GM12878 (cell line): ENCODE measurements around the gene ZNF695. TPM values are rescaled to one million over a fixed set of nuclear protein-coding genes. Genes with fewer than 3 reads are reported as not detected.

Experiments
- ATAC-seq: fragments of 200-7000 bp; cut with Tn5 transposase; 3 replicates; pipeline ENCODE4 v1.9.1; 2020; ENCODE audit warnings: mild to moderate bottlenecking, moderate library complexity
- BruUV-seq: library from RNA; stranded (reverse); fragments of 400-500 nt; replicated peaks from 2 replicates; lab custom pipeline; 2021; lab: Mats Ljungman, UMichigan
- CTCF ChIA-PET: fragments of 300-600 bp; sonication (Branson Sonifier 250); formaldehyde crosslinking; extraction: SDS; loops from one replicate; lab custom pipeline; 2021; ENCODE audit warnings: inconsistent platforms; lab: Yijun Ruan, JAX
- POLR2A ChIA-PET: fragments of 350-600 bp; formaldehyde crosslinking; extraction: SDS; loops from one replicate; lab custom pipeline; 2021; ENCODE audit warnings: inconsistent platforms; lab: Charles Lee
- RAD21 ChIA-PET: fragments of 300-600 bp; sonication (Branson Sonifier 250); formaldehyde crosslinking; loops from one replicate; lab custom pipeline; 2023; ENCODE audit warnings: antibody characterized with exemption; ENCODE audit not compliant: unreplicated experiment; lab: Charles Lee
- SMC1A ChIA-PET: fragments of 300-600 bp; sonication (Branson Sonifier 250); formaldehyde crosslinking; loops from one replicate; lab custom pipeline; 2023; ENCODE audit not compliant: unreplicated experiment, uncharacterized antibody; lab: Charles Lee
- DNase-seq: peaks from one replicate; pipeline ENCODE4 v3.0.0-alpha.2; 2011; ENCODE audit warnings: low read depth, low spot score
- FAIRE-seq: peaks from 3 replicates; lab custom pipeline; 2011; peaks lifted over from hg19 to GRCh38; lab: Jason Lieb, UNC
- H2AFZ ChIP-seq: 2 replicates; pipeline ENCODE4 v1.6.0; 2011; ENCODE audit warnings: low read depth, low read length, control low read depth; ENCODE audit not compliant: control insufficient read depth
- H3K27ac ChIP-seq: 2 replicates; pipeline ENCODE4 v1.5.1; 2011; ENCODE audit warnings: control low read depth; ENCODE audit not compliant: control insufficient read depth, insufficient read depth
- H3K27me3 ChIP-seq, 2 experiments: replicated peaks in 1 of 2; 2 replicates each; pipeline versions ENCODE4 v1.6.0 to v1.6.1; 2011; ENCODE audit warnings: low read length in 1 of 2; ENCODE audit not compliant: control insufficient read depth in 2 of 2, insufficient read depth in 2 of 2
- H3K36me3 ChIP-seq, 2 experiments: 2 replicates each; pipeline ENCODE4 v1.5.1; 2011; ENCODE audit warnings: low read length in 1 of 2; ENCODE audit not compliant: control insufficient read depth in 2 of 2, insufficient read depth in 2 of 2
- H3K4me1 ChIP-seq: 2 replicates; pipeline ENCODE4 v1.6.1; 2011; ENCODE audit warnings: mild to moderate bottlenecking, low read length, moderate library complexity, mixed read lengths; ENCODE audit not compliant: control insufficient read depth, insufficient read depth
- H3K4me2 ChIP-seq: 2 replicates; pipeline ENCODE4 v1.6.0; 2011; ENCODE audit warnings: control low read depth; ENCODE audit not compliant: control insufficient read depth, insufficient read depth
- H3K4me3 ChIP-seq: fragments of 200-600 bp; sonication (generic); 2 replicates; pipeline ENCODE4 v1.5.1; 2016
- H3K79me2 ChIP-seq: 2 replicates; pipeline ENCODE4 v1.6.0; 2011; ENCODE audit warnings: low read length; ENCODE audit not compliant: control insufficient read depth, insufficient read depth
- H3K9ac ChIP-seq: 2 replicates; pipeline ENCODE4 v1.8.0; 2011; ENCODE audit warnings: low read length, control low read depth, mixed read lengths; ENCODE audit not compliant: control insufficient read depth, insufficient read depth
- H3K9me3 ChIP-seq: replicated peaks from 3 replicates; pipeline ENCODE4 v1.5.1; 2011; ENCODE audit warnings: mild to moderate bottlenecking, low read length; ENCODE audit not compliant: control insufficient read depth, insufficient read depth
- H4K20me1 ChIP-seq: 2 replicates; pipeline ENCODE4 v1.6.0; 2011; ENCODE audit not compliant: control insufficient read depth, insufficient read depth
- ATF2 ChIP-seq: IDR thresholded peaks from 2 replicates; pipeline ENCODE4 v1.6.1; 2012; ENCODE audit warnings: low read length, inconsistent platforms
- BMI1 ChIP-seq: fragments of 450-650 bp; IDR thresholded peaks from 2 replicates; pipeline ENCODE4 v1.6.1; 2016; ENCODE audit warnings: mild to moderate bottlenecking, moderate library complexity, borderline replicate concordance
- BRCA1 ChIP-seq: IDR thresholded peaks from 2 replicates; pipeline ENCODE4 v1.6.1; 2011; ENCODE audit warnings: low read depth, low read length, improper control_type of control experiment
- CHD4 ChIP-seq: fragments of 200-600 bp; sonication (generic); IDR thresholded peaks from 2 replicates; pipeline ENCODE4 v1.6.1; 2016; ENCODE audit warnings: mild to moderate bottlenecking
- ESRRA ChIP-seq: IDR thresholded peaks from 2 replicates; pipeline ENCODE4 v1.6.1; 2012; ENCODE audit warnings: mild to moderate bottlenecking, low read length, improper control_type of control experiment
- HDAC2 ChIP-seq: fragments of 200-600 bp; sonication (generic); IDR thresholded peaks from 2 replicates; pipeline ENCODE4 v1.6.1; 2017
- MTA3 ChIP-seq: IDR thresholded peaks from 2 replicates; pipeline ENCODE4 v1.6.1; 2012; ENCODE audit warnings: low read length, inconsistent platforms, borderline replicate concordance
- SMAD5 ChIP-seq: IDR thresholded peaks from 2 replicates; pipeline ENCODE4 v1.6.1; 2016; ENCODE audit warnings: antibody characterized with exemption, low read depth
- SREBF2 ChIP-seq: IDR thresholded peaks from 2 replicates; pipeline ENCODE4 v1.6.1; 2012; ENCODE audit warnings: mild to moderate bottlenecking, low read length
- TARDBP ChIP-seq: IDR thresholded peaks from 2 replicates; pipeline ENCODE4 v1.6.1; 2016; ENCODE audit warnings: borderline replicate concordance
- ZBTB33 ChIP-seq: fragments of 450-650 bp; IDR thresholded peaks from 2 replicates; pipeline ENCODE4 v1.6.1; 2017; ENCODE audit warnings: mild to moderate bottlenecking
- whole genome bisulfite sequencing: methylation state at CpG from one replicate; pipeline ENCODE4 v1.1.6; 2016; ENCODE audit warnings: low lambda C conversion rate; ENCODE audit not compliant: insufficient replicate concordance, insufficient coverage; ENCODE audit errors: missing lambda C conversion rate; 5-methylcytosine and 5-hydroxymethylcytosine counted together
- in situ Hi-C: fragments of 300-500 bp; cut with MboI; formaldehyde crosslinking; loops from 9 replicates; pipeline ENCODE4 v1.14.3; 2018; ENCODE audit warnings: mixed read lengths
- intact Hi-C: fragments of 100-400 bp; cut with micrococcal nuclease; formaldehyde crosslinking; loops from one replicate; pipeline ENCODE4 v1.14.2; 2022; ENCODE audit not compliant: unreplicated experiment
- polyA plus RNA-seq, 11 experiments: library from polyadenylated mRNA; depleted of rRNA in 4 of 11; unstranded in 6 of 11; stranded (reverse) in 5 of 11; fragments of >200 nt; fragmentation: Nextera tagmentation in 4 of 11; fragmentation: Illumina TruSeq in 1 of 11; extraction: Ambion mirVana in 4 of 11; extraction: Trizol in 1 of 11; gene quantifications; 1 replicate in 1 of 11; 2 replicates in 10 of 11; pipeline versions ENCODE4 v1.2.1 to v1.2.3, GENCODE V29; 2011 to 2016; ENCODE audit warnings: inconsistent platforms in 2 of 11, missing spikeins in 2 of 11, low read depth in 1 of 11
- total RNA-seq, 4 experiments: library from RNA; depleted of rRNA in 3 of 4; stranded (reverse); fragments of >200 nt in 3 of 4; fragmentation: Illumina TruSeq in 1 of 4; extraction: Trizol in 1 of 4; gene quantifications; 2 replicates each; pipeline versions ENCODE4 v1.2.1 to v1.2.3, GENCODE V29; 2013 to 2021
- TF ChIP-seq, protein P1 (sequence below): fragments of 450-650 bp; IDR thresholded peaks from 2 replicates; pipeline ENCODE4 v1.6.1; 2018; ENCODE audit warnings: borderline replicate concordance, mild to moderate bottlenecking; ENCODE audit not compliant: partially characterized antibody
- TF ChIP-seq, protein P2 (sequence below): IDR thresholded peaks from 2 replicates; pipeline ENCODE4 v1.6.1; 2012; ENCODE audit warnings: mild to moderate bottlenecking, low read depth, low read length

ZNF695 gene
- total and polyA plus RNA-seq, 10 of the 15 experiments (the other 5 are each of a cell fraction or from before 2014, with no cell fraction given) = 0.04 to 1.8 (median 1.2) TPM

DNA sequence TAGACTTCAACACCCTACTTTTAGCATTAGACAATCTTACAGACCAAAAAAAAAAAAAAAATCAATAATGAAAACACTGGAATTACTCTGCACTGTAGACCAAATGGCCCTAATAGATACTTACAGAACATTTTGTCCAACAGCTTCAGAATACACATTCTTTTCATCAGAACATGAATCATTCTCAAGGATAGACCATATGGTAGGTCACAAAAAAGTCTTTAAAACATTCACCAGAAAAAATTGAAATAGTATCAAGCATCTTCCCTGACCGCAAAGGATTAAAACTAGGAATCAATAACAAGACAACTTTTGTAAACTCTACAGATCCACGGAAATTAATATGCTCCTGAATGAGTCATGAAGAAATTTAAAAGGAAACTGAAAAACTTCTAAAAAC, 48.2 kb upstream of the ZNF695 start (continued):
- TF ChIP-seq, protein P1, sequence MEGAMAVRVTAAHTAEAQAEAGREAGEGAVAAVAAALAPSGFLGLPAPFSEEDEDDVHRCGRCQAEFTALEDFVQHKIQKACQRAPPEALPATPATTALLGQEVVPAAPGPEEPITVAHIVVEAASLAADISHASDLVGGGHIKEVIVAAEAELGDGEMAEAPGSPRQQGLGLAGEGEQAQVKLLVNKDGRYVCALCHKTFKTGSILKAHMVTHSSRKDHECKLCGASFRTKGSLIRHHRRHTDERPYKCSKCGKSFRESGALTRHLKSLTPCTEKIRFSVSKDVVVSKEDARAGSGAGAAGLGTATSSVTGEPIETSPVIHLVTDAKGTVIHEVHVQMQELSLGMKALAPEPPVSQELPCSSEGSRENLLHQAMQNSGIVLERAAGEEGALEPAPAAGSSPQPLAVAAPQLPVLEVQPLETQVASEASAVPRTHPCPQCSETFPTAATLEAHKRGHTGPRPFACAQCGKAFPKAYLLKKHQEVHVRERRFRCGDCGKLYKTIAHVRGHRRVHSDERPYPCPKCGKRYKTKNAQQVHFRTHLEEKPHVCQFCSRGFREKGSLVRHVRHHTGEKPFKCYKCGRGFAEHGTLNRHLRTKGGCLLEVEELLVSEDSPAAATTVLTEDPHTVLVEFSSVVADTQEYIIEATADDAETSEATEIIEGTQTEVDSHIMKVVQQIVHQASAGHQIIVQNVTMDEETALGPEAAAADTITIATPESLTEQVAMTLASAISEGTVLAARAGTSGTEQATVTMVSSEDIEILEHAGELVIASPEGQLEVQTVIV = no peak
- TF ChIP-seq BMI1 (no peak), ATF2 (no peak)

- TF ChIP-seq SMAD5 (no peak), MTA3 (no peak), ZBTB33 (no peak), SREBF2 (no peak), HDAC2 (no peak), BMI1 (no peak), BRCA1 (no peak), CHD4 (no peak), TARDBP (no peak), ESRRA (no peak)
- TF ChIP-seq, protein P2, sequence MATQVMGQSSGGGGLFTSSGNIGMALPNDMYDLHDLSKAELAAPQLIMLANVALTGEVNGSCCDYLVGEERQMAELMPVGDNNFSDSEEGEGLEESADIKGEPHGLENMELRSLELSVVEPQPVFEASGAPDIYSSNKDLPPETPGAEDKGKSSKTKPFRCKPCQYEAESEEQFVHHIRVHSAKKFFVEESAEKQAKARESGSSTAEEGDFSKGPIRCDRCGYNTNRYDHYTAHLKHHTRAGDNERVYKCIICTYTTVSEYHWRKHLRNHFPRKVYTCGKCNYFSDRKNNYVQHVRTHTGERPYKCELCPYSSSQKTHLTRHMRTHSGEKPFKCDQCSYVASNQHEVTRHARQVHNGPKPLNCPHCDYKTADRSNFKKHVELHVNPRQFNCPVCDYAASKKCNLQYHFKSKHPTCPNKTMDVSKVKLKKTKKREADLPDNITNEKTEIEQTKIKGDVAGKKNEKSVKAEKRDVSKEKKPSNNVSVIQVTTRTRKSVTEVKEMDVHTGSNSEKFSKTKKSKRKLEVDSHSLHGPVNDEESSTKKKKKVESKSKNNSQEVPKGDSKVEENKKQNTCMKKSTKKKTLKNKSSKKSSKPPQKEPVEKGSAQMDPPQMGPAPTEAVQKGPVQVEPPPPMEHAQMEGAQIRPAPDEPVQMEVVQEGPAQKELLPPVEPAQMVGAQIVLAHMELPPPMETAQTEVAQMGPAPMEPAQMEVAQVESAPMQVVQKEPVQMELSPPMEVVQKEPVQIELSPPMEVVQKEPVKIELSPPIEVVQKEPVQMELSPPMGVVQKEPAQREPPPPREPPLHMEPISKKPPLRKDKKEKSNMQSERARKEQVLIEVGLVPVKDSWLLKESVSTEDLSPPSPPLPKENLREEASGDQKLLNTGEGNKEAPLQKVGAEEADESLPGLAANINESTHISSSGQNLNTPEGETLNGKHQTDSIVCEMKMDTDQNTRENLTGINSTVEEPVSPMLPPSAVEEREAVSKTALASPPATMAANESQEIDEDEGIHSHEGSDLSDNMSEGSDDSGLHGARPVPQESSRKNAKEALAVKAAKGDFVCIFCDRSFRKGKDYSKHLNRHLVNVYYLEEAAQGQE = no peak
- no TSS peak for BruUV-seq
- in situ Hi-C loops (no loop called here), intact Hi-C loops (no loop called here)
- ATAC-seq (no peak), FAIRE-seq (no peak), DNase-seq (no peak)
- no peaks in the 10 kb centered on the region for H3K4me1 ChIP-seq
- peaks cover 10% of the 10 kb centered on the region for H3K9me3 ChIP-seq
- CTCF ChIA-PET = no interaction called here
- no peak overlapping the region for H2AFZ ChIP-seq
- H3K9ac ChIP-seq = no peak overlapping the region
- POLR2A ChIA-PET = no interaction called here
- 26% methylated on average over 2 of the region's 2 CpGs for WGBS
- no peak overlapping the region for H3K4me3 ChIP-seq
- H3K36me3 ChIP-seq = no peaks in the 10 kb centered on the region
- H4K20me1 ChIP-seq = no peaks in the 10 kb centered on the region
- SMC1A ChIA-PET = no interaction called here
- RAD21 ChIA-PET = no interaction called here
- no peaks in the 10 kb centered on the region for H3K79me2 ChIP-seq
- no peak overlapping the region for H3K27ac ChIP-seq
- no peaks in the 10 kb centered on the region for H3K27me3 ChIP-seq
- no peak overlapping the region for H3K4me2 ChIP-seq
These were observed 47.1 kb upstream of the ZNF695 start for GRCh38 chr1:247054992-247055415.
